ENCODE data around the gene TSPAN18.

The TSPAN18 gene

GRCh38 chr11:44946263-44946662 lies 219.5 kb downstream of the TSPAN18 start:
- no peak for DNase-seq

- DNase-seq = no peak
These were observed 220.4 kb downstream of the TSPAN18 start for GRCh38 chr11:44947114-44947513.

GRCh38 chr11:44948155-44948554 lies 221.4 kb downstream of the TSPAN18 start:
- DNase-seq = no peak

- peak; percentile 42 to 80 (median 79) for DNase-seq
These were observed 222.6 kb downstream of the TSPAN18 start for GRCh38 chr11:44949160-44950030.

GRCh38 chr11:44950031-44950624 lies 223.4 kb downstream of the TSPAN18 start:
- DNase-seq = peak; percentile 38 to 79 (median 77)

- peak; percentile 66 to 80 (median 75) for DNase-seq
These were observed 224.1 kb downstream of the TSPAN18 start, which contains the start of gene TP53I11 for GRCh38 chr11:44950625-44951476. TSS of gene TP53I11 (minus strand) at chr11:44950883. CDS start at chr11:44938335, 12,548 bp downstream.

GRCh38 chr11:44952082-44952481 lies 225.3 kb downstream of the TSPAN18 start:
- peak in 1 of 3 experiments; percentile 10 for DNase-seq

- peak in 1 of 3 experiments; percentile 10 for DNase-seq
These were observed 225.9 kb downstream of the TSPAN18 start for GRCh38 chr11:44952500-44953260.

GRCh38 chr11:44954051-44954906 lies 227.5 kb downstream of the TSPAN18 start:
- peak in 2 of 3 experiments; percentile 49 to 73 for DNase-seq

- DNase-seq = peak in 1 of 3 experiments; percentile 20
These were observed 228.4 kb downstream of the TSPAN18 start for GRCh38 chr11:44955015-44955738.

GRCh38 chr11:44957040-44957515 lies 230.3 kb downstream of the TSPAN18 start:
- DNase-seq = no peak

- peak in 1 of 3 experiments; percentile 15 for DNase-seq
These were observed 231.2 kb downstream of the TSPAN18 start for GRCh38 chr11:44957776-44958564.

- DNase-seq = no peak
These were observed 232.3 kb downstream of the TSPAN18 start for GRCh38 chr11:44959064-44959463.

- peak in 2 of 3 experiments; percentile 24 to 57 for DNase-seq
These were observed 233.6 kb downstream of the TSPAN18 start for GRCh38 chr11:44960200-44960845.

GRCh38 chr11:44962464-44962863 lies 235.7 kb downstream of the TSPAN18 start:
- DNase-seq = no peak

- DNase-seq = no peak
These were observed 236.4 kb downstream of the TSPAN18 start for GRCh38 chr11:44963136-44963535.

- no peak for DNase-seq
These were observed 237.2 kb downstream of the TSPAN18 start for GRCh38 chr11:44963948-44964347.

- DNase-seq = peak; percentile 23 to 59 (median 46)
These were observed 237.9 kb downstream of the TSPAN18 start for GRCh38 chr11:44964526-44965209.
